GM18870 (cell line): ENCODE results near the gene RAB5A.
"Not testable (repeated sequence)": the region's sequence is repeated elsewhere in the genome, so short reads cannot be mapped to it uniquely, and the experiment has no call there.

Source experiments
- ATAC-seq: cut with Tn5 transposase; IDR thresholded peaks from one replicate; pipeline ENCODE4 v1.9.1; 2021; ENCODE audit warnings: moderate library complexity; ENCODE audit not compliant: unreplicated experiment

The RAB5A gene

DNA sequence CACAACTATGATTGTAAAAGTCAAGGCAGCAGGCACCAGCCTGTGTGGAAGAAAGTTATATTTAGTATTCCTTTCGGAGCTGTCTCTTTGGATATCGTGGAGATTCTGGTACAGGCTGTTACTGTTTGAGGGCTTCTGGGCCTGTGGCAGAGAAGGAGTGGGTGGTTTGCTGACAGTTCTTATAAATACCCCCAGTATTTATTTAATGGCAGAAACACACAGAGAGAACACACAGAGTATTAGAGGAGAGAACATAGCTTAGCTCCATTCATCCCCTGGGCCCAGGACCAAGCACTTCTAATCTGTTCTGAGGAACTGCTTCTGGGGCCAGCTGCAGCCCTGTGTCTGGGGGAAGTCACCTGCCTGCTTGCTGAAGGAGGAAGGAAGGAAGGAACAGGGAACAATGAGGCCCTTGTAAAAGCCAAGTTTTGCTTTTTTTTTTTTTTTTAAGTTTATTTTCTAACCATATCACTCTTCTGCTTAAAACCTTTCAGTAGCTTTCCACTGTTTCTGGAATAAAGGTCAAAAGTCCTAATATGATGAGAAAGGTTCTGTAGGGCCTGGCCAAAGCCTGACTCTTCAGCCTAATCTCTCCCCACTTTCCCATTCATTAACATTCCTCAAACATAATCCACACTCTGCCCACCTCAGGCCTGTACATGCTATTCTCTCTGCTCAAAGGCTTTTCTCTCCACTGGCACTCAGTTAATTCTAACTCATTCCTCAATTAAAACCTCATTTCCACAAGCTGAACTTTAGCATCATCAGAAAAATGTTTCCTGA, 76.9 kb downstream of the RAB5A start:
- no peak for ATAC-seq

DNA sequence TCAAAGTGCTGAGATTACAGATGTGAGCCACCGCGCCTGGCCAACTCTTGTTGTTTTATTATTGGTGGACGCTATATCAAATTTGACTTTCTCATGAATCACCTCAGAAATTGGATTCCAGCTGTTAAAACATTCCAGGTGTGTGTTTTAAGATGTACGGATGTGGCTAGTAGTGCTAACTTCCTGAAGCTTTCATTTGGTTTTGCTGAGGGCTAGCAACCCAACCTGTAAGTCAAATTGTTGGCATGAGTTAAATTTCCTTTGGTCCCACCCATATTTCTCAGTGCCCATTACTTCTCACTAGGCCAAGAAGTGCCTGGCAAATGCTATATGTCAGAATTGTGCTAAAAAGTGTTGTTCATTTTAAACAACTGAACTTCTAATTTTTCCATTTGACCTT, 80.2 kb downstream of the RAB5A start:
- ATAC-seq: no peak

DNA sequence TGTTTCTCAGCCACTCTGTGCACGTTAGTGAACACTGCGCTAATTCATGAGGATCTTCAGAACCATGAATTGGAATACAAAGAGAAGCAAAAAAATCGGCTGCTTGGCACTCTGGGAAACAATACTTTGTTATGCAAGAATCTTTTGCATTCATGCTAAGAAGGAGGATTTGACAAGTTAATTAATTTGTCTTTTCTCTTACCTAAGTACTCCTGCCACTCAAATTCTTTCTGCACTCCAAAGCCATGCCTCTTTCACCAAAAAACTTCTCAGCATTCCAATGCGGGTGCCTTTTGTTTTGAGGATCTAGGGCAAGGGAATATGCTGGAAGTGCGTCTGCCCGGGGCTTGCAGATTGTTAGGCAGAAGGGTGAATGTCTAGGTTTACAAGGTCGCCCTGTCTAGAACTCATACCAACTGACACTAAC, 82.0 kb downstream of the RAB5A start:
- ATAC-seq: no peak

DNA sequence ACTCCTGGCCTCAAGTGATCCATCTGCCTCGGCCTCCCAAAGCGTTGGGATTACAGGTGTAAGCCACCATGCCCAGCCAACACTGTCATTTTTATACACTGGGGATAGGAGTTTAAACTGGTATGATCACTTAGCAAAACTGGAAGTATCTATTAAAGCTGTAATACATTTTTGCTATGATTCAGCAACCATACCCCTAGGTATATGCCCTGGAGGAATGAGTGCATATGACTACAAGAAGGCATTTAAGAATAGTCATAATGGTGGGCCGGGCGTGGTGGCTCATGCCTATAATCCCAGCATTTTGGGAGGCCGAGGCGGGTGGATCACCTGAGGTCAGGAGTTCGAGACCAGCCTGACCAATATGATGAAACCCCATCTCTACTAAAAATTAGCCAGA, 85.0 kb downstream of the RAB5A start:
- not testable (repeated sequence) for ATAC-seq
